ENCODE measurements around the gene RECK. TPM values are rescaled to one million over a fixed set of nuclear protein-coding genes. Genes with fewer than 3 reads are reported as not detected.
"Not testable (repeated sequence)": the region's sequence is repeated elsewhere in the genome, so short reads cannot be mapped to it uniquely, and the experiment has no call there.

The RECK gene
- total RNA-seq, 1 donor from 2014 or later, result 1.2 TPM

GRCh38 chr9:36119476-36119875 lies 82.8 kb downstream of the RECK start:
- ATAC-seq, result peak; percentile 67

- ATAC-seq, result peak; percentile 22
Measured at GRCh38 chr9:36120705-36121104, 84.0 kb downstream of the RECK start.

GRCh38 chr9:36121971-36122370 lies 85.3 kb downstream of the RECK start:
- ATAC-seq, result no peak

DNA sequence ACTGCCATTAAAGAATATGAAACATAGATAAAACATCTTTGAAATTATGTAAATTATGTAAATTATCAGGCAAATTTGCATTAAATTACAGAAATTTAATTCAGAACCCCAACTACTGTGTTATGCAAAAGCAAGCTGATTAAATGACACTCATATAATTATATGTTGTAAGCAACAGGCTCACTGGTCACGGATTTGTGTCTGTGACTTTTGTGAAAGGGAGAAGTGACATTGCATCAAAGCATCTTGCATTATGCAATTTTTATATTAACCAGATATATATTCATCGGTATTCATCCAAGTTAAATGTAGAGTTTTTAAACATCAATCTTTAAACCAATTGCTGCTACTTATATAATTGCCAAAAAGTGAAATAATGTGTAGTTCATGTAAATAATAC lies 86.8 kb downstream of the RECK start:
- ATAC-seq, result no peak

DNA sequence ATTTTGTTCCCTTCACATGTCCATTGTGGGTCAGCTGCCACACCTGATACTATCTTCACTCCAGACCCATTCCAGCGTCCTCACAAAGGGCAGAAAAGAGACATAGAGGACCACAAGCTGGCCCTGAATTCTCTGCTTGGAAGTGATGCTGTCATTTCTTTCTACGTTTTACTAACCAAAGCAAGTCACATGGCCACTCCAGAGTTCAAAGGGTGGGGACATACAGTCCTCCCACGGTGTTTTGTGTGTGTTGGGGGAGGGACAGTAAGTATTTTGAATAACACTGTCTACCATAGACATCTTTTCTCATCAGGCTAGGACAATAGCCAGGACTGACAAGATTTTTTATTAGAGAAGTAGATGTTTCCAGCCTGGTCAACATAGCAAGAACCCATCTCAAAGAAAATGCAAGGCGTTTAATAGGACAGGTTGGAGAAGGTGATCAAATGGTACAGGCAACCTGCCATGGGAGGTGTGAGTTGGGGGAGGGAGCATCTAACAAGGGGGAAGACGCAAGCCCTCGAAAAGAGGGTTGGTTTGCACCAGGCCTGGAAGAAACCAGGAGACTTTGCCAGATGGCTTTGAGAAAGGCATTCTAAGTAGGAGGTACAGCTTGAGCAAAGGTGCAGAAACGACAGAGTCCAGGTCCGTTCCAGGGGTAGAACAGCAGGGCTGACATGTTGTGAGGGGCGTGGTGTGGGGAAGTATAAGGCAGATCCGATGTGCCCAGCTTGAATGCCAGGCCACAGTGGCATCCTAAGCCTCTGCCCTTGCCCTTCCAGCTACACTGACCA lies 88.5 kb downstream of the RECK start:
- no peak for ATAC-seq

DNA sequence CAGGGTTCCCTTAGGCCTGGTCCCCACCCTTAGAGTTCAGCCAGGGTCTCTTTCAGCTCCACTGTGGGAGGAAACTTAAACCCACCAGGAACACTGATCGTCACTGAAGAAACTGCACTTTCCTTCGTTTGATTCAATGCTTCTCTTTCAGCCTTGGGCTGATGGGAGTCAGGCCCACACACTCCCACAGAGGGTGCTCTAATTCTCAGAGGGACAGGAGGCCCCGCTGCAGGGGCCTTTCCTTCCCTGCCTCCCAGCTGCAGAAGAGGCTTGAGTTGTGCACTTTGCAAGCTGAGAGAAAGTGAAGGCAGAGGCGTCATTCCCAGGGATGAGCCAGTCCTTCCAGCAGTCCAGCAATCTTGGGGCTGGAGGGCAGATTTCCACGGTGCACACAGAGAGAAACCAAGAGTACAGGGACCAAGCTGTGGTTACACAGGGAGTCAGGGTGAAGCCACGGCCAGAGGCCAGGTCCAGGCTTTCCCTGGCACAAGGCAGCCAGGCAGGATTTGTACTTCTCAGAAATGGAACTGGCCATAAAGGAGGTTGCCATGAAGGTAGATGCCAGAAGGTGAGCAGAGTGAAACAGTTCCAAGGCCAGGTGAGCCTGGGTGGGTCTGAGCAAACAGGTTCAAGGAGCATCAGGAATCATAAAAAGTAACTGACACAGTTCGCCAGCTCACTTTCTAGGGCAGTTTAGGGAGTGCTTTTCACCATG lies 89.5 kb downstream of the RECK start:
- ATAC-seq, result no peak

DNA sequence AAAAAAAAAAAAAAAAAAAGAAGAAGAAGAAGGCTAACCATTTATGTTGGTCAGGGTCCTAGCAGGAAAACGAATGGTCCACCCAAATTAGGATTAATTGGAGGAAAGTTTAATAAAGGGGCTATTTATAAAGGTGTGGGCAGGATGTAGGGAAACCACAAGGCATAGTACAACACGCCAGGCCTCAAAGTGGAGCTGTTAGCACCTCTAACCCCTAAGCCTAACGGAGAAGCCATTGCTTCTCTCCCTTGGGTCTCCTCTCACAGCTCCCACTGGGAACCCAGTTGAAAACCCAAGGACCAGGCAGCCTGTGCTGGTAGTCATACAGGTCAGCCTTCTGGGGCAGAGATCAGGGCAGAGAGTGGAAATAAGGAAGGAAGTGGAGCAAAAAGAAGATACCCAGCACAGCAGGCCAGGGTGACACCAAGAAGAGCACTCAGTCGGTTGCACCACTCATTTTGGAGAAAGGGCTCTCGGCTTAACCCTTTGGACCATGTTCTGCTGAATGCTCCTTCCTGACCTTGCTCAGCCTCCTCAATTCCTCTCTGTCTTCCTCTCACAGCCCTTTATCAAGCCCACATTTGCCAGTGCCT lies 91.0 kb downstream of the RECK start:
- ATAC-seq, result no peak

DNA sequence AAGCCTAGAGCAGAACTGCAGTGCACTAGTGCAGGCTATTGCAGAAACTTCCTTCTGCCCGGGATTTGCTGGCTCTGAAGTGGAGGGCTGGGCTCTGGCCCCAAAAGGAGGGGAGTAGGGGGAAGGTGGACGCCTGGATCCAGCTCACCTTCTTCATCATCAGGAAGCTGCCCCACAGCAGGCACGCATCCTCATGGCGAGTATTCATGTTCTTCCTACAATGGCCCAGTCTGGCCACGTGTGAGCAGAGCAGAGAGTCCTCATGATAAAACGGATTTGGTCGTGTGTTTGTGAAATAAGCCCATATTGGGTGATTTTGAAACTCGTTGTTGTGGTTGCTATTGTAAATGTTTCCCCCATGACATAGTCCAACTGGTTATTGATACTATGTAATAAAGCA lies 91.6 kb downstream of the RECK start:
- no peak for ATAC-seq

DNA sequence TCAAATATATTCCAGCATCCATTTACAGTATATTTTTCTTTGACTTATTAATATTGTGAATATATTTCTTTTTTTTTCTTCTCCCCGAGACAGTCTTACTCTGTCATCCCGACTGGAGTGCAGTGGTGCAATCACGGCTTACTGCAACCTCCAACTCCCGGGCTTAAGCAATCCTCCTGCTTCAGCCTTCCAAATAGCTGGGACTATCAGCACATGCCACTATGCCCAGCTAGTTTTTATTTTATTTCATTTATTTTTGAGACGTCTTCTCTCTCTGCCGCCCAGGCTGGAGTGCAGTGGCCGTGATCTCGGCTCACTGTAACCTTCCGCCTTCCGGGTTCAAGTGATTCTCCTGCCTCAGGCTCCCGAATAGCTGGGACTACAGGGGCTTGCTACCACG lies 92.4 kb downstream of the RECK start:
- ATAC-seq, result no peak

GRCh38 chr9:36131666-36132065 lies 95.0 kb downstream of the RECK start:
- ATAC-seq, result not testable (repeated sequence)

GRCh38 chr9:36132086-36132485 lies 95.4 kb downstream of the RECK start:
- peak; percentile 59 for ATAC-seq

DNA sequence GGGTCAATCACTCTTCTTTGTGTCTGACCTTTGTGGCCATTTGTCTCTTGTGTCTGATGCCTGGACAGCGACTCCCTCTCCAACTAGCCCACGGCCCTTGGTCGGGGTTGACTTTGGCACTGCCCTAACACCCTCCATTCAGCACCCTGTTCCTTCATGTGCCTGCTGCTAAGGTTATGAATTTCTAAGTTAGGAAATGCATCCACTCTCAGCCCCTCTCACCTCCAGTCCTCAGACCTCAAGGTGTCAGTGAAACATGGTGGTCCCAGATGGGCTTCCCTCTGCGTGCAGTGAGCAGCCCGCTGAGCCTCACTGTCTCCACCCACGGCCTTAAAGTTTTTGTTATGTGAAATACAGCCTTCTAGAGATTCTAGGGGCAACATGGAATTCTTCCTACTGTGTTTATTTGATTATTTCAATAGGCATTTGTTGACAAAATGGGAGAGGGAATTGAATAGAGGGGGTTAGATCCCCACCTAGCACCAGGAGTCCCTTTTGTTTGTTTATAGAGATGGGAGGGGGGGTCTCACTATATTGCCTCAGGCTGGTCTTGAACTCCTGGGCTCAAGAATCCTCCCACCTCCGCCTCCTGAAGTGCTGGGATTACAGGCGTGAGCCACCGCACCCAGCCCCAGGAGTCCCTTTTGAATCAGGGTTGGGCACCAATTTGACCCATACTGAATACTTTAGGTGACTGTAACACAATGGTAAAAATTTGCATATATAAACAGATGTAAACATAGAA lies 98.2 kb downstream of the RECK start:
- no peak for ATAC-seq

DNA sequence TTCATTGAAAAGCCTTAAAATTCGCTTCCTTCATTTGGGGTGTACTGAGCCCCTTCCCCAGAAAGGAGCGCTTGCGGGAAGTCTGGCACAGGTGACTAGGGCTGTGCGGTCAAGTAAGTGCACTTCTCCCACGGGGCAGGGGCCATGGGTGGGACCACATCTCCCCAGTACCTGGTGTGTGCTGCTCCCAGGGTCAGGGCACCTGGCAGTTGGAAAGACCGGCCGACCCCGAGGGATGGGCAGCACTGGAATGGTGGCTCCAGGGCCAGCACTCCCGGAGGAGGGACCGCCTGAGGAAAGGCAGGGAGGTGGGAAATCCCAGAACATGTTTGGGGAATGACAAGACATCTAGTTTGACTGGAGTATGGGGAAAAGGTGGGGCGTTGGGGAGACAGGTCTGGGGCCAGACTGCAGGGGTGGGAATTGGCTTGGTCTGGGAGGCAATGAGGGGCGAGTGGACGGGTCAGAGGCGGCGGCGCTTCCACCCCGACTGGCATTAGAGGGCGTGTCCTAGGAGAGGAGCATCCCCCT lies 99.1 kb downstream of the RECK start:
- ATAC-seq, result peak; percentile 18

GRCh38 chr9:36136272-36136893 lies 99.7 kb downstream of the RECK start, which contains the start of gene GLIPR2:
Gene GLIPR2 (plus strand): TSS chr9:36136733. CDS start chr9:36136779, 46 bp downstream.
- peak; percentile 91 for ATAC-seq

- peak; percentile 10 for ATAC-seq
Measured at GRCh38 chr9:36136894-36137391, 100.2 kb downstream of the RECK start.

- ATAC-seq, result no peak
Measured at GRCh38 chr9:36137392-36138004, 100.8 kb downstream of the RECK start.

- no peak for ATAC-seq
Measured at GRCh38 chr9:36138496-36138895, 101.8 kb downstream of the RECK start.

- no peak for ATAC-seq
Measured at GRCh38 chr9:36138901-36139300, 102.2 kb downstream of the RECK start.

DNA sequence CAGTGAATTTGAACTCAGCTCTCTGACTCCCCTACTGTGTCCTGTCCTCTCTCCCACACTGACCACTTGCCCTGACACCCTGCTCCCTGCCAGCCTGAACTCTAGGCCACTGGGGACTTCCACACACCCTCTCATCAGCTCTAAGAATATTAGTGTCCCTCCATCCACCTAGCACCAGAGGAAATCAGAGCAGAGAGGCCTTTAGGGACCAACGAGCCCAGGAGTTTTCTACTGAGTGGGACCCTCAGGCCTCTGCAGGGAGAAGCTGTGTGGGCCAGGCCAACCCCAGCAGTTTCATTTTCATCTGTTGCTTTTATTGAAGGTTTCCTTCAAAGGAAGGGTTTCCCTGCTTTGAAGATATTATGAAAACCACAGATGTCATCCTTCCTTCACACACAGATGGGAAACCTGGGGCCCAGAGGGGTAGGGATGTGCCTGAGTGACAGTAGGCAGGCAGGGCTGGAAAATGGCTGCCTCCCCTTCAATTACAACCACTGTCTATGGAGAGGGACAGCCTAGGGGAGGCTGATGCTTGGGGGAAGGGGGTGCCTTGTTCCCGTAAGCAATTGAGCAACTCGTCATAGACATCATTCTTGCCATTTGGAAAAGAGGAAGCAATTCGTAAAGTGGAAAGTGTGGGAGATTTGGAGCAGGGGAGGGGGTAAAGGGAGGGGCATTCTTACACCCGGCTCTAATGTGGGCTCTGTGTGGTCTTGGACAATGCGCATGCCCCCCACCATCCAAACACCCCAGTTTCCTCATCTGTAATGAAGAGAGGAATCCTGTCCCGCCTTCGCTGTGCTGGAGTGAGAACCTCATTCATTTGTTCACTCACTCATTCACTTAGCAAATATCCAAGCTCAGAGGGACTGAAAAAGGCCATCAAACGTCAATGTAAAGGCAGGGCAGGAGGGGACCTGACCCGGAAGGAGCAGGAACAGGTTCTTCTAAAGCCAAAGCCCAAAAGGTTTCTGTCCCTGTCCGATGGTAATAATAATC lies 103.7 kb downstream of the RECK start:
- no peak for ATAC-seq

DNA sequence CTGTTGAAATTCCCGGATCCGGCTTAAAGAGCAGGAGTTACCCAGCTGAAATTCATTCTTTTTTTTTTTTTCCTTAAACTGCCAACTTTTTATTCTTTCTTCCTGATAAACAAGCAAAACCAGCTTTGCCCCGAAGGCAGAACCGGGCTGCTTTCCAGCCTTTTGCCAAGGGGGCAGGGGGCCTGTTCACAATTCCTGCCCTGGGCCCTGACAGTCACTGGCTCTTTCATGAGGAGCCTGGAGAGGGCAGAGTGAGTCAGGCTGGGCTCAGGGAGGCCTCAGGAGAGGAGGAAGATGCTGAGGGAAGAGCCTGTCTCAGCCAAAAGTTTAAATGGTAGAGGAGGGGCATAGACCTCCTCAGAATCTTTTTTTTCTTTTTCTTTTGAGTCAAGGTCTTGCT lies 104.6 kb downstream of the RECK start:
- ATAC-seq, result no peak
